ENCODE measurements around the gene FOXO6.

FOXO6 gene

GRCh38 chr1:41360786-41361494 lies at the start of gene FOXO6:
Gene FOXO6 (plus strand): TSS chr1:41361434.
- peak; percentile 93 for DNase-seq

- DNase-seq = no peak
Measured at GRCh38 chr1:41312991-41313645, 48.1 kb upstream of the FOXO6 start.

GRCh38 chr1:41313661-41314131 lies 47.5 kb upstream of the FOXO6 start:
- DNase-seq = peak in 1 of 2 donors; percentile 9

GRCh38 chr1:41314376-41315145 lies 46.7 kb upstream of the FOXO6 start:
- DNase-seq = no peak

GRCh38 chr1:41315146-41315822 lies 46.0 kb upstream of the FOXO6 start:
- no peak for DNase-seq

GRCh38 chr1:41315871-41316270 lies 45.4 kb upstream of the FOXO6 start:
- no peak for DNase-seq

GRCh38 chr1:41317361-41317760 lies 43.9 kb upstream of the FOXO6 start:
- no peak for DNase-seq

- DNase-seq = no peak
Measured at GRCh38 chr1:41318135-41318534, 43.1 kb upstream of the FOXO6 start.

GRCh38 chr1:41319106-41319755 lies 42.0 kb upstream of the FOXO6 start:
- DNase-seq = no peak

GRCh38 chr1:41319807-41320711 lies 41.2 kb upstream of the FOXO6 start:
- DNase-seq = no peak

GRCh38 chr1:41320895-41321676 lies 40.1 kb upstream of the FOXO6 start:
- DNase-seq = no peak

- no peak for DNase-seq
Measured at GRCh38 chr1:41322101-41322661, 39.1 kb upstream of the FOXO6 start.

GRCh38 chr1:41322835-41323234 lies 38.4 kb upstream of the FOXO6 start:
- DNase-seq = peak; percentile 31 to 35

- no peak for DNase-seq
Measured at GRCh38 chr1:41323243-41323642, 38.0 kb upstream of the FOXO6 start.

GRCh38 chr1:41325801-41326200 lies 35.4 kb upstream of the FOXO6 start:
- DNase-seq = no peak

- no peak for DNase-seq
Measured at GRCh38 chr1:41327383-41327999, 33.7 kb upstream of the FOXO6 start.

- DNase-seq = no peak
Measured at GRCh38 chr1:41328001-41328615, 33.1 kb upstream of the FOXO6 start.

GRCh38 chr1:41328780-41329640 lies 32.2 kb upstream of the FOXO6 start:
- no peak for DNase-seq
